Natural killer cell treated with Interleukin-12 subunit alpha and Interleukin-12 subunit beta and Interleukin-15 and Interleukin-18, amount 100 ng/mL, for 72 hours (primary cell): ENCODE data around the gene ADCY3. TPM values are rescaled to one million over a fixed set of nuclear protein-coding genes. Genes with fewer than 3 reads are reported as not detected.

ENCODE experiments used
- ATAC-seq, 2 donors: fragments of 150-1000 bp; cut with Tn5 transposase in 1 of 2; sonication (Bioruptor Pico), chemical (Tn5 transposase) in 1 of 2; 2 replicates each; pipeline ENCODE4 v1.10.0; 2021
- DNase-seq: peaks from one replicate; pipeline ENCODE4 v3.0.0; 2022; ENCODE audit warnings: low spot score
- H3K27ac Mint-ChIP-seq, 2 donors: 1 replicate in 1 of 2; 2 replicates in 1 of 2; pipeline ENCODE4 v1.8.0; 2022; ENCODE audit warnings: mixed read lengths in 2 of 2, mild to moderate bottlenecking in 1 of 2, moderate library complexity in 1 of 2
- H3K27me3 Mint-ChIP-seq, 2 donors: 1 replicate in 1 of 2; 2 replicates in 1 of 2; pipeline ENCODE4 v1.8.0; 2022; ENCODE audit warnings: mixed read lengths in 2 of 2
- H3K36me3 Mint-ChIP-seq: one replicate; pipeline ENCODE4 v1.8.0; 2022; ENCODE audit warnings: mixed read lengths
- H3K4me1 Mint-ChIP-seq, 2 donors: 1 replicate in 1 of 2; 2 replicates in 1 of 2; pipeline ENCODE4 v1.8.0; 2022; ENCODE audit warnings: low read depth in 2 of 2, mixed read lengths in 2 of 2, mild to moderate bottlenecking in 1 of 2
- H3K4me3 Mint-ChIP-seq: one replicate; pipeline ENCODE4 v1.8.0; 2022; ENCODE audit warnings: mixed read lengths
- H3K9me3 Mint-ChIP-seq: 2 replicates; pipeline ENCODE4 v1.8.0; 2022; ENCODE audit warnings: mixed read lengths
- total RNA-seq, 2 donors: library from RNA; stranded (reverse); gene quantifications; one replicate each; pipeline ENCODE4 v1.2.3, GENCODE V29; 2022

Gene ADCY3
- total RNA-seq, 2 donors from 2014 or later = 23.3 to 71.9 TPM

DNA sequence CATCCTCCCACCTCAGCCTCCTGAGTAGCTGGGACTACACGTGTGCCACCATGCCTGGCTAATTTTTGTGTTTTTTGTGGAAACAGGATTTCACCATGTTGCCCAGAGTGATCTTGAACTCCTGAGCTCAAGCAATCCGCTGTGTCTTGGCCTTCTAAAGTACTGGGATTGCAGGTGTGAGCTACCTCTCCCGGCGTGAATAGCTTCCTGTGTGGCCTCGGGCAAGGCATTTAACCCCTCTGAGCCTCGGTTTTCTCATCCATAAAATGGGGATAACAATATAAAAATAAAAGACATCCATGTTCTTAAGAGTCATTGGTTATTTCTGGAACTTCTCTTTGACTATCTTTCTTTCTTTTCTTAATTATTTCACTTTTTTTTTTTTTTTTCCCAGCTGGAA, 19.3 kb upstream of the ADCY3 start:
- H3K4me1 Mint-ChIP-seq = no peaks in the 10 kb centered on the region
- H3K27ac Mint-ChIP-seq = no peak overlapping the region
- H3K36me3 Mint-ChIP-seq = no peaks in the 10 kb centered on the region
- DNase-seq = no peak
- H3K27me3 Mint-ChIP-seq = peaks cover 0 to 2% of the 10 kb centered on the region in 2 donors
- H3K4me3 Mint-ChIP-seq = no peak overlapping the region
- no peaks in the 10 kb centered on the region for H3K9me3 Mint-ChIP-seq
- no peak for ATAC-seq

DNA sequence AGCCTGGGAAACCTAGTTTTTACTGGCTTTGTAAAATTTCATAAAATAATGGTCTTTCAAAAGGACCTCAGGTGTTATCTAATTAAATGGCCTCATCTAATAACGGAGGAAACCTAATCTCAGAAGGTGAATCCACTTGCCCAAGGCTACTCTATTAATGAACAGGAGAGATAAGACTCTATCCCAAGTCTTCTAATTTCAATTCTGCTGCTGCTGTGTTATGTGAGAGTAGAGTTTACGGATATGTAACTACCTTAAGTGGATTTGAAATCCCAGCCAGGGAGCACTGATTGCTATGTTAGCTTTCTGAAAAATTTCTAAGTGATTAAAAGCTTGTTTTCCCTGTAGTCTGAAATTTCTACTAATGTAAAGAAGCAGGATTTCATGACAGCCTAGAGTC, 17.2 kb upstream of the ADCY3 start:
- Mint-ChIP-seq H3K4me1 (no peaks in the 10 kb centered on the region), H3K36me3 (no peaks in the 10 kb centered on the region), H3K4me3 (no peak overlapping the region), H3K27me3 (peaks cover 0 to 2% of the 10 kb centered on the region in 2 donors), H3K9me3 (no peaks in the 10 kb centered on the region), H3K27ac (no peak overlapping the region)
- no peak for ATAC-seq
- no peak for DNase-seq

DNA sequence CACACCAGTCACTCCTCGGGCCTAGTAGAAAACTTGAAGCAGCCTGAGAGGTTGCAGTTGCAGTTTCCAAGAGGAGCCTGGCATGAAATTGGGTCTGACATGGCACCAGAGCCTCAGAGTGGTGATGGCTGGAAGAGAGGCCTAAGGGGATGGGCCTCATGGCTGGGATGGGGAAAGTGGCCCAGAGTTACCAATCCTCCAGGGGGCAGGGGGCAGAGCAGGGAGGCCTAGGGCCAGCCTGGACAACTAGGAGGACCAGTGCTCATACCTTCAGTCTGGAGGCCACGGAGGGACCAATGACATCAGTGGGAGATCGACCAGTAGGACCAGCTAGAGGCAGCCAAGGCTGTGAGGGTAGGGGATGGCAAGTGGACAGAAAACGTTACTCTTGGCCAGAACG, 15.1 kb upstream of the ADCY3 start:
- Mint-ChIP-seq H3K27ac (no peak overlapping the region), H3K4me1 (peaks cover 0 to 6% of the 10 kb centered on the region in 2 donors), H3K36me3 (no peaks in the 10 kb centered on the region), H3K9me3 (no peaks in the 10 kb centered on the region), H3K27me3 (peaks cover 0 to 2% of the 10 kb centered on the region in 2 donors), H3K4me3 (no peak overlapping the region)
- ATAC-seq = no peak
- no peak for DNase-seq

DNA sequence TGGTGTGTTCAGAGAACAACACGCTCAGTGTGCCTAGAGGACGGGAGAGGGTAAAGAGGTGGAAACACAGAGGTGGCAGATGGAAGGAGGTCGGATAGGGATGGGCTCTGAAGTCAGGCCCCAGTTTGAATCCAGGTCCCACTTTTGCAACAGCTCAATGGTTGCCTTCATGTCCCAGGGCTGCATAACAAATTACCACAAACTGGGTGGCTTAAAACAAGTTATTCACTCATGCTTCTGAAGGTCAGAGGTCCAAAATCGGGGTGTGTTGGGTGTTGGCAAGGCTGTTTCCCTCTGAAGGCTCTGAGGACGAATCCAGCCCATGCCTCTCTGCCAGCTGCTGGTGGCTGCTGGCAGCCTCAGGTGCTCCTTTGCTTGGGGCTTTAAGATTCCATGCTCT, 12.7 kb upstream of the ADCY3 start:
- ATAC-seq (no peak), DNase-seq (no peak)
- H3K27me3 Mint-ChIP-seq = no peaks in the 10 kb centered on the region
- no peaks in the 10 kb centered on the region for H3K36me3 Mint-ChIP-seq
- no peak overlapping the region for H3K4me3 Mint-ChIP-seq
- H3K4me1 Mint-ChIP-seq = peaks cover 0 to 6% of the 10 kb centered on the region in 2 donors
- no peak overlapping the region for H3K27ac Mint-ChIP-seq
- no peaks in the 10 kb centered on the region for H3K9me3 Mint-ChIP-seq

DNA sequence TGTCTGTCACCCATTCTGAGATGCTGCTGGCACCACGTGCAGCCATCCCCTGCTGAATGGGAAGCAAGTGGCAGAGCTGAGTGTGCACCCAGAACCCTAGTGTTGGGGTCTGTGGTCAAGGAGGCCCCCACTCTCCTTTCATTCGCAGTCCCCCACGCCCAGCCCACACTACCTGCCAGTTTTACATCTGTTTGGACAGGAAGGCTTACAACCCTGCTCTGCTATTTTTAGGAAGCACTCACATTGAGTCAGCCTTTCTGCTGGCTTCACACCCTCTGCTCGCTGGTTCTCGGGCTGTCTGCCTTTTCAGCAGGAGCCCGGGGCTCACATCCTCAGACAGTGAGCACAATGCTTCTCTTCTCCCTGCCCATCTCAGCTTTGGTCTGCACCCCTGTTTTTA, 10.7 kb upstream of the ADCY3 start:
- Mint-ChIP-seq H3K9me3 (no peaks in the 10 kb centered on the region), H3K4me1 (peaks cover 0 to 10% of the 10 kb centered on the region in 2 donors), H3K4me3 (no peak overlapping the region), H3K36me3 (no peaks in the 10 kb centered on the region), H3K27me3 (peaks cover 0 to 3% of the 10 kb centered on the region in 2 donors), H3K27ac (no peak overlapping the region)
- DNase-seq (no peak), ATAC-seq (peak; percentile 55 to 79)

DNA sequence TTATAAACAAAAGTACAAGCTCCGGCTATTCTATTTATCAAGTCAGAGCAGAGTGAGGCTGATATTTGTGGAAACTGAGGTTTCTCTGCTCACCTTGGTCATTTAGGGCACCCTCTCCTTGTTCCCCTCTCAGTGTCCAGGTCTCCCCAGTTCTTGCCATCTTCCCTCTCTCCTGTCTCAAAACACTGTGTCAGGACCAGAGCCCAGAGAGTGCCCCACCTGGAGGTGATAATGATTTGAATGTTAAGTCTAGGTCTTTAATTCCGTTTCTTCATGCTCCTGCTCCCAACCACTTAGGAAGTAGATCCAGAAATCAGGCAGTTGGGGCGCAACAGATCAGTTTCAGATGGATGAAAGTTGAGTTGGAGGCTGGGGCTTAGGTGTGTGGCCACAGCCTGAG, 9.2 kb upstream of the ADCY3 start:
- Mint-ChIP-seq H3K27me3 (peaks cover 0 to 3% of the 10 kb centered on the region in 2 donors), H3K4me1 (peaks cover 0 to 10% of the 10 kb centered on the region in 2 donors), H3K9me3 (no peaks in the 10 kb centered on the region), H3K36me3 (no peaks in the 10 kb centered on the region), H3K4me3 (no peak overlapping the region), H3K27ac (no peak overlapping the region)
- DNase-seq = no peak
- no peak for ATAC-seq

DNA sequence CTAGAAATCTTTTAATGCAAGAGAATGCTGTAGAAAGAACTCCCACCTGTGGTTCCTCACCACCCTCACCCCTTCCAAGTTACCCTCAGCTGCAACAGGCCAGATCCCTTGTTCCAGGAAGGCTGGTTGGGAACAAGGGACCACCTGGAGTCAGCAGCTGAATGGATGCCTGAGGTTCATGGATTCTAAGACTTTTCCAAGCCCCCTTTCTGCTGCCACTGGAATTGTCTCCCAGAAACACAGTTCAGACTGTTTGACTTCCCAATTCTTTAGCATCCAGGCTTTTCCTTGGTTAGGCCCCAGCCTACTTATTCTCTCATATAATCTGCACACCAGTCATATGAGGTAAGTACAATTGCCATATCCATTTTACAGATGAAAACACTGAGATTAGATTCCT, 8.0 kb upstream of the ADCY3 start:
- no peaks in the 10 kb centered on the region for H3K36me3 Mint-ChIP-seq
- peaks cover 0 to 10% of the 10 kb centered on the region in 2 donors for H3K4me1 Mint-ChIP-seq
- H3K4me3 Mint-ChIP-seq = no peak overlapping the region
- peaks cover 0 to 9% of the 10 kb centered on the region in 2 donors for H3K27me3 Mint-ChIP-seq
- no peak for ATAC-seq
- DNase-seq = no peak
- no peaks in the 10 kb centered on the region for H3K9me3 Mint-ChIP-seq
- H3K27ac Mint-ChIP-seq = no peak overlapping the region

DNA sequence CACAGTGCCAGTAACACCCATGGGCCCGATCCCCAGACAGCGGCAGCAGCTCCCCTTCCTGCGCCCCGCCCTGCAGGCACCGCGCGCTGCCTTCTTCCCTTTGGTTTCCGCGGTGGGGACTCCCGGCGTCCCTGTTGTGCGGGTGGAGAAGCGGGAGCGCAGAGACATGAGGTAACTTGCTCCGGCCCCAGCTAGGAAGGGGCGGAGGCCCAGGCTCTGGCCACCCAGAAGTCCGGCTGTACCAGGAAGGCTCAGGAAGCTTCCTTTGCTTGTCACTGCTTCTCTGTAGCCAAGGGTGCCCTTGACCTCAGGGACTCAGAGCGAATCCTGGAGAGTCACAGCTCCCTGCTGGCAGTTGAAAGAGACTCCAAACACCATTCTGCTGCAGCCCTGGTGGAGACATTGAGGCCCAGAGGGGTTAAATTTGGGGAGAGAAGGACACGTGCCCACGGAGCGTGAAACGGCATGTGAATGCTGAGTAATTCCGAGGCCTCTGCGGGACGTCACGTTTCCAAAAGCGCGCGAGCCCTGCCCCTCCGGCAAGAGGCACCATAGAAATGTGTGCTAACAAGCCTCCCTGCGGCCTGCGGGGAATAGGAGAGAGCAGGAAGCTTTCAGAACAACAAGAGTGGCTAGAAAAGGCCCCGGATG, 6.7 kb upstream of the ADCY3 start:
- Mint-ChIP-seq H3K4me3 (no peak overlapping the region), H3K4me1 (peaks cover 0 to 10% of the 10 kb centered on the region in 2 donors)

DNA sequence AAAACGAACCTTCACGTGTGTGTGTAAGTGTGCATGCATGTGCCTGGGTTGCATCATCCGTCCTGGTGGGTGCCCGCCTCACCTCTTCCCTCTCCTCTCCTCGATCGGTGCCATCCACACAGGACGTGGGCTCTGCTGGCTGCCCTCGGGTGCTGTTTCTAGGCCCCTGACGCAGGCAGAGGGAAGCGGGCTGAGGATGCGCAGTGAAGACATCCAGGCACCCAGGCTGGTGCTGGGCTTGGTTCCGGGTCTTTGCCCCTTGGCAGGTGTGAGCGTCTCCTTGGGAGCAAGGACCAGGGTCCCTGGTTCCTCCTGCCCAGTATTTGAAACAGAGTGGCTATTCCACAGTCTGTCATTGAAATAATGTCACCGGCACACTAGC, 6.2 kb upstream of the ADCY3 start:
- Mint-ChIP-seq H3K36me3 (no peaks in the 10 kb centered on the region), H3K4me1 (peaks cover 0 to 10% of the 10 kb centered on the region in 2 donors), H3K27ac (no peak overlapping the region), H3K4me3 (no peak overlapping the region), H3K9me3 (no peaks in the 10 kb centered on the region), H3K27me3 (peaks cover 0 to 9% of the 10 kb centered on the region in 2 donors)
- no peak for DNase-seq
- no peak for ATAC-seq

More for the DNA sequence above, 6.7 kb upstream of the ADCY3 start:
- DNase-seq = no peak
- ATAC-seq = peak in 1 of 2 donors; percentile 50
- Mint-ChIP-seq H3K27me3 (peaks cover 0 to 9% of the 10 kb centered on the region in 2 donors), H3K36me3 (no peaks in the 10 kb centered on the region), H3K9me3 (no peaks in the 10 kb centered on the region), H3K27ac (no peak overlapping the region)

DNA sequence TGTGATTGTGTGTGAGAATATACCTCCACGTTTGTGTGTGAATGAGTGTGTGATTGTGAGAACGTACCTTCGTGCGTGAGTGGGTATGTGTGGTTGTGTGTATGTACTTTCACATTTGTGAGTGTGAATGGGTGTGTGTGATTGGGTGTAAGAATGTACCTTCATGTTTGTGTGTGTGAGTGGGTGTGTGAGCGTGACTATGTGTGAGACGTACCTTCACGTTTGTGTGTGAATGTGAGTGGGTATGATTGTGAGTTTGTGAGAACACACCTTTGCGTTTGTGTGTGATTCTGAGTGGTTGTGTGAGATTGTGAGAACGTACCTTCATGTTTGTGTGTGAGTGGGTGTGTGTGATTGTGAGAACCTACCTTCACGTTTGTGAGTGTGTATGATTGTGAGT, 5.8 kb upstream of the ADCY3 start:
- no peak for ATAC-seq
- Mint-ChIP-seq H3K36me3 (no peaks in the 10 kb centered on the region), H3K27me3 (peaks cover 0 to 9% of the 10 kb centered on the region in 2 donors), H3K4me1 (peaks cover 4 to 11% of the 10 kb centered on the region in 2 donors), H3K27ac (no peak overlapping the region), H3K9me3 (no peaks in the 10 kb centered on the region), H3K4me3 (no peak overlapping the region)
- DNase-seq = no peak

DNA sequence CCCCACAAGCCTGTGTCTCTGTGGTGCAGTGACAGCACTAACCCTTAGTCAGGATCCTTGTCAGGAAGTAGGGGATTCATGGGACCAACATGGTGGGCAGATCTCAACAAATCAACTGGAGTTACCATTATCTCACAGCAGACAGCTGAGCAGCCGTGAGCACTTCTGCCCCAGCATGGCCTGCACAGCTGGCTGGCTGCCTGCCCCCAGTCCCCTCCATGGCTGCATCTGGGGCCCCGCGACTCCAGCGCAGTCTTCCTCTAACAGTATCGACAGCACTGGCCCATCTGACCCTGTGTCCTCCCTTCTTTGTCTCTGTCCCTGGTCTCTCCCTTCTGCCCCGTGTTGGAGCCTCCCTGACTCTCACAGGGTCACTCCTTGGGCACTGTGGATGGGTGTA, 4.7 kb upstream of the ADCY3 start:
- Mint-ChIP-seq H3K9me3 (no peaks in the 10 kb centered on the region), H3K27ac (no peak overlapping the region), H3K27me3 (peaks cover 0 to 9% of the 10 kb centered on the region in 2 donors), H3K4me3 (no peak overlapping the region), H3K36me3 (no peaks in the 10 kb centered on the region), H3K4me1 (peaks cover 7 to 10% of the 10 kb centered on the region in 2 donors)
- no peak for ATAC-seq
- DNase-seq = no peak

DNA sequence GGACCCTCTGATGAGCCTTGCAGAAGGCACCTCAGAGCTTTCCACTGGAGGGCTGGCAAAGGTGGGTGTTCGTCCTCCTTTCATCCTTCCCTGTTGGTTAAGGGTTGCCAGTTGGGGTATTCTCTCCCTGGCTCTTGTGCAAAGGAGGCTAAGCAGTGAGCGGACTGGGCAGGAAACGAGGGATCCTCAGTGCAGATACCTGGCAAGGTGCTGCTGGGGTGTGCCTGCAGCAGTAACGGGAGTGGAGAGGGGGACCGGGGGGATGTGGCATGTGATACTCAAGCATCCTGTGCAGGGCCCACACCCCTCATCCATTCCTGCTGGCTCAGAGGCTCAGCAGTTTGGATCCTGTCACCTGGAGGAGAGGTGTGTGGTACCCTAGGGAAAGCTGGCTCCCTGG, 4.2 kb upstream of the ADCY3 start:
- no peak overlapping the region for H3K27ac Mint-ChIP-seq
- ATAC-seq (no peak), DNase-seq (no peak)

DNA sequence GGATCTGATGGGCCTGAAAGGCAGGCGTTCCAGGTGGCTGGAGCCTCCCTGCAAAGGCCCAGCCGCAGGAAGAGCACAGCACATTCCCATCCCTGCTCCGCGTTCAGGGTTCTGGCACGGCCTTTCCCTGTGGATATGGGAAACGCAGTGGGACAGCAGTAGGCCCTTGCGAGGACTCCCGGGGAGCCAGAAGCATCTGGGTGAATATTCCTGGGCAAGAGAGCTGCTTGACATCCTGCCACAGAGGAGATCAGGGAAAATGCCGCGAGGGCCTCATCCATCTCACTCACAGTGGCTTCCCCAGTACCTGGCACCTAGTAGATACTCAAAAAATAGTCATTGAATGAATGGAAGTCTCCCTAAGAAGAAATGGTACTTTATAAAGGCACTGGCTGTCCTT, 3.1 kb upstream of the ADCY3 start:
- H3K4me3 Mint-ChIP-seq = no peak overlapping the region
- DNase-seq = no peak
- H3K36me3 Mint-ChIP-seq = no peaks in the 10 kb centered on the region
- peaks cover 14 to 16% of the 10 kb centered on the region in 2 donors for H3K4me1 Mint-ChIP-seq
- no peak for ATAC-seq
- H3K27me3 Mint-ChIP-seq = peaks cover 0 to 14% of the 10 kb centered on the region in 2 donors
- H3K9me3 Mint-ChIP-seq = no peaks in the 10 kb centered on the region
- no peak overlapping the region for H3K27ac Mint-ChIP-seq

More for the DNA sequence above, 4.2 kb upstream of the ADCY3 start:
- H3K27me3 Mint-ChIP-seq = peaks cover 0 to 10% of the 10 kb centered on the region in 2 donors
- H3K4me1 Mint-ChIP-seq = peaks cover 9 to 11% of the 10 kb centered on the region in 2 donors
- H3K9me3 Mint-ChIP-seq = no peaks in the 10 kb centered on the region
- no peak overlapping the region for H3K4me3 Mint-ChIP-seq
- H3K36me3 Mint-ChIP-seq = no peaks in the 10 kb centered on the region

DNA sequence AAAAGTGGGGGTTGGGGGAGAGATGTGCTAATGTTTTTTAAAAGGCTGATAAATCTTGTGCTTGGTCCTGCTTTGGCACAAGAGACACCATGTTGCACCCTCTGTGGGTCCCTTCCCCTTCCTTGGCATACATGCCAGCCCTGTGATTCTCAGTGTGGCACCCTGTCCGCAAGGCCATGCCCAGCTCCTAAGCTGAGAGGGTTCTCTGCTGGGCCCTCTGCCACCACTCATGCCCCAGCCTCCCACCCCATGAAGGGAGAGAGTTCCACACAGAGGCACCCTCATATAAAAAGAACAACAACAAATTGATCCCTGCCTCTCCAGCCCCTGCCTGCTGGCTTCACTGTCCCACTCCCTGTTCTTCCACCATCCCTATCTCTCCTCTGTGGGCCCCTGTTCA, 2.5 kb upstream of the ADCY3 start:
- Mint-ChIP-seq H3K4me1 (peaks cover 20 to 22% of the 10 kb centered on the region in 2 donors), H3K9me3 (no peaks in the 10 kb centered on the region), H3K4me3 (no peak overlapping the region), H3K36me3 (no peaks in the 10 kb centered on the region), H3K27ac (no peak overlapping the region), H3K27me3 (peaks cover 0 to 17% of the 10 kb centered on the region in 2 donors)
- no peak for DNase-seq
- no peak for ATAC-seq
